Retinal pigment epithelial cell (primary cell): ENCODE measurements around the gene RTCA.
"Not testable (repeated sequence)": the region's sequence is repeated elsewhere in the genome, so short reads cannot be mapped to it uniquely, and the experiment has no call there.

Experiments used
- DNase-seq: peaks from one replicate; pipeline ENCODE4 v3.0.0-alpha.2; 2010; ENCODE audit warnings: low read depth
- H3K4me3 ChIP-seq: 2 replicates; pipeline ENCODE4 v1.5.1; 2011; ENCODE audit warnings: mild to moderate bottlenecking, low read length, control low read depth, moderate library complexity
- CTCF ChIP-seq: conservative IDR thresholded peaks from 2 replicates; pipeline ENCODE4 v1.5.1; 2011; ENCODE audit warnings: low read depth, low read length, control low read depth, inconsistent platforms

The RTCA gene

GRCh38 chr1:100279954-100280682 lies 14.1 kb downstream of the RTCA start:
- TF ChIP-seq CTCF, result no peak
- no peak overlapping the region for H3K4me3 ChIP-seq
- no peak for DNase-seq

- no peak overlapping the region for H3K4me3 ChIP-seq
- DNase-seq, result no peak
- TF ChIP-seq CTCF, result no peak
Observed at GRCh38 chr1:100284591-100284990, 18.6 kb downstream of the RTCA start.

- no peak for DNase-seq
- no peak for TF ChIP-seq CTCF
- no peak overlapping the region for H3K4me3 ChIP-seq
Observed at GRCh38 chr1:100287162-100287561, 21.1 kb downstream of the RTCA start.

GRCh38 chr1:100290291-100290690 lies 24.3 kb downstream of the RTCA start:
- no peak for TF ChIP-seq CTCF
- DNase-seq, result no peak
- no peak overlapping the region for H3K4me3 ChIP-seq

GRCh38 chr1:100292711-100293110 lies 26.7 kb downstream of the RTCA start:
- H3K4me3 ChIP-seq, result no peak overlapping the region
- TF ChIP-seq CTCF, result no peak
- DNase-seq, result no peak

GRCh38 chr1:100296140-100296539 lies 30.1 kb downstream of the RTCA start:
- no peak for TF ChIP-seq CTCF
- no peak for DNase-seq

GRCh38 chr1:100296997-100297396 lies 31.0 kb downstream of the RTCA start:
- not testable (repeated sequence) for H3K4me3 ChIP-seq, DNase-seq

More at GRCh38 chr1:100296140-100296539, 30.1 kb downstream of the RTCA start:
- H3K4me3 ChIP-seq, result no peak overlapping the region
